H1 (cell line): ENCODE data around the gene MLNR. TPM values are rescaled to one million over a fixed set of nuclear protein-coding genes. Genes with fewer than 3 reads are reported as not detected.

Source experiments
- ASH2L ChIP-seq: fragments of 200-600, 300-600 bp; sonication (generic); IDR thresholded peaks from one replicate; pipeline ENCODE4 v1.7.1; 2017; ENCODE audit warnings: low read length
- EP300 ChIP-seq, 2 experiments: IDR thresholded peaks; 1 replicate in 1 of 2; 2 replicates in 1 of 2; pipeline ENCODE4 v1.6.1; 2011 to 2012; ENCODE audit warnings: low read depth in 2 of 2, low read length in 2 of 2, mild to moderate bottlenecking in 2 of 2, borderline replicate concordance in 1 of 2, inconsistent platforms in 1 of 2, moderate library complexity in 1 of 2
- GABPA ChIP-seq: IDR thresholded peaks from 2 replicates; pipeline ENCODE4 v1.6.1; 2011; ENCODE audit warnings: mild to moderate bottlenecking, low read length, moderate library complexity, borderline replicate concordance; ENCODE audit not compliant: insufficient read depth
- POLR2AphosphoS5 ChIP-seq: IDR thresholded peaks from 2 replicates; pipeline ENCODE4 v1.6.1; 2011; ENCODE audit warnings: low read depth, low read length
- SIN3A ChIP-seq, 2 experiments: IDR thresholded peaks in 1 of 2; conservative IDR thresholded peaks in 1 of 2; 2 replicates each; pipeline ENCODE4 v1.6.1; 2011 to 2012; ENCODE audit warnings: low read length in 2 of 2, improper control_type of control experiment in 1 of 2, low read depth in 1 of 2, mild to moderate bottlenecking in 1 of 2
- TCF12 ChIP-seq: IDR thresholded peaks from 2 replicates; pipeline ENCODE4 v1.6.1; 2011; ENCODE audit warnings: low read depth, mild to moderate bottlenecking, low read length
- polyA plus RNA-seq, 7 experiments: library from polyadenylated mRNA; depleted of rRNA in 3 of 7; stranded (reverse) in 5 of 7; unstranded in 2 of 7; fragments of >200 nt in 5 of 7; fragments of 200-250 nt in 2 of 7; gene quantifications; 1 replicate in 5 of 7; 2 replicates in 1 of 7; 4 replicates in 1 of 7; pipeline versions ENCODE4 v1.2.1 to v1.2.3, GENCODE V29; 2011 to 2013; ENCODE audit warnings: missing spikeins in 2 of 7, mixed read lengths in 2 of 7
- total RNA-seq: library from RNA; stranded (reverse); fragmentation: NEBNext Ultra II Directional; extraction: Animal tissue kit (Norgen Biotek cat#: 25700); gene quantifications from 2 replicates; pipeline ENCODE4 v1.2.1, GENCODE V29; 2021
- TF ChIP-seq, protein P1 (sequence below): IDR thresholded peaks from 2 replicates; pipeline ENCODE4 v1.6.1; 2012; ENCODE audit warnings: inconsistent platforms

The MLNR gene
- total and polyA plus RNA-seq, 2 of the 8 experiments (the other 6 are each of a cell fraction or from before 2014, with no cell fraction given) = 0.24 to 0.29 TPM

DNA sequence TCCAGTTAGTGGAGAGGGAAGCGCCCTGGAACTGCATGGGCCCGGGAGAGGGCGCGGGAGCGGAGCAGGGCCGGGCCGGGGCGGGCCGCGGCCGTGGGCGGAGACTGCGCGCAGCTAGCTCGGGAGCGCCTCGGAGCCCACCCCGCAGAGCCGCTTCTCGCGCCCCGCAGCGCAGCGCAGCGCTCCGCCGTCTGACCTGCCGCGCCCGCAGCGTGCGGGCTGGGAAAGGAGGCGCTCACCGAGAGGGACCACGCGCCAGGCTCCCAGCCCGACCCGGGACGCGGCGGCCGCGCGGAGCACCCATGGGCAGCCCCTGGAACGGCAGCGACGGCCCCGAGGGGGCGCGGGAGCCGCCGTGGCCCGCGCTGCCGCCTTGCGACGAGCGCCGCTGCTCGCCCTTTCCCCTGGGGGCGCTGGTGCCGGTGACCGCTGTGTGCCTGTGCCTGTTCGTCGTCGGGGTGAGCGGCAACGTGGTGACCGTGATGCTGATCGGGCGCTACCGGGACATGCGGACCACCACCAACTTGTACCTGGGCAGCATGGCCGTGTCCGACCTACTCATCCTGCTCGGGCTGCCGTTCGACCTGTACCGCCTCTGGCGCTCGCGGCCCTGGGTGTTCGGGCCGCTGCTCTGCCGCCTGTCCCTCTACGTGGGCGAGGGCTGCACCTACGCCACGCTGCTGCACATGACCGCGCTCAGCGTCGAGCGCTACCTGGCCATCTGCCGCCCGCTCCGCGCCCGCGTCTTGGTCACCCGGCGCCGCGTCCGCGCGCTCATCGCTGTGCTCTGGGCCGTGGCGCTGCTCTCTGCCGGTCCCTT lies at the start of gene MLNR (continued):
- no peak for TF ChIP-seq GABPA
- no peak for TF ChIP-seq SIN3A (conservative IDR thresholded peaks at IDR 0.05 in 1 of 2, IDR thresholded peaks at IDR 0.05 in 1 of 2; ENCODE audit: low read depth in 1 of 2, low read length in 2 of 2)
- TF ChIP-seq TCF12 = no peak
- TF ChIP-seq, protein P1, sequence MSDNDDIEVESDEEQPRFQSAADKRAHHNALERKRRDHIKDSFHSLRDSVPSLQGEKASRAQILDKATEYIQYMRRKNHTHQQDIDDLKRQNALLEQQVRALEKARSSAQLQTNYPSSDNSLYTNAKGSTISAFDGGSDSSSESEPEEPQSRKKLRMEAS = peak; percentile 97
- no peak for TF ChIP-seq EP300 (IDR thresholded peaks at IDR 0.05; ENCODE audit: borderline replicate concordance in 1 of 2, low read depth in 2 of 2, low read length in 2 of 2)
- peak; percentile 27 for TF ChIP-seq ASH2L
- 0 out of 2 replicates have a peak, but pooled peaks have one; percentile 25 for TF ChIP-seq POLR2AphosphoS5
- TF ChIP-seq, all 59 proteins: peak for 14
